Kidney (tissue), 14 donors: ENCODE measurements around the gene VPS16. TPM values are rescaled to one million over a fixed set of nuclear protein-coding genes. Genes with fewer than 3 reads are reported as not detected.

Experiments used
- DNase-seq, 5 donors: peaks; one replicate each; pipeline ENCODE4 v3.0.0-alpha.2; 2013 to 2020
- FAIRE-seq: peaks from 2 replicates; lab custom pipeline; 2012; peaks lifted over from hg19 to GRCh38; lab: Jason Lieb, UNC
- H3K27ac ChIP-seq, 2 donors: one replicate each; pipeline ENCODE4 v1.7.0; 2013; ENCODE audit warnings: low read depth in 2 of 2, low read length in 2 of 2, inconsistent platforms in 1 of 2
- H3K27me3 ChIP-seq: one replicate; pipeline ENCODE4 v1.7.1; 2013; ENCODE audit warnings: low read length, inconsistent platforms; ENCODE audit not compliant: control insufficient read depth, insufficient read depth
- H3K36me3 ChIP-seq, 3 donors: one replicate each; pipeline versions ENCODE4 v1.7.0 to v1.7.1; 2013; ENCODE audit warnings: low read length in 3 of 3, control low read depth in 1 of 3, inconsistent platforms in 1 of 3; ENCODE audit not compliant: insufficient read depth in 3 of 3, control insufficient read depth in 2 of 3
- H3K4me1 ChIP-seq, 3 donors: one replicate each; pipeline versions ENCODE4 v1.7.0 to v1.7.1; 2013; ENCODE audit warnings: low read length in 3 of 3, inconsistent platforms in 1 of 3, low read depth in 1 of 3; ENCODE audit not compliant: control insufficient read depth in 2 of 3, insufficient read depth in 2 of 3
- H3K4me3 ChIP-seq, 3 donors: one replicate each; pipeline versions ENCODE4 v1.7.0 to v1.8.1; 2013; ENCODE audit warnings: low read length in 3 of 3, control low read depth in 1 of 3, inconsistent platforms in 1 of 3
- H3K9ac ChIP-seq, 3 donors: one replicate each; pipeline versions ENCODE4 v1.7.0 to v1.7.1; 2013; ENCODE audit warnings: low read length in 3 of 3, control low read depth in 1 of 3, inconsistent platforms in 1 of 3
- H3K9me3 ChIP-seq, 3 donors: one replicate each; pipeline versions ENCODE4 v1.7.0 to v1.7.1; 2013; ENCODE audit warnings: low read length in 3 of 3, control low read depth in 1 of 3, inconsistent platforms in 1 of 3; ENCODE audit not compliant: control insufficient read depth in 2 of 3, insufficient read depth in 1 of 3
- intact Hi-C: fragments of 100-400 bp; cut with DNase I; formaldehyde crosslinking; loops from one replicate; pipeline ENCODE4 v1.11.1; 2022
- polyA plus RNA-seq: library from polyadenylated mRNA; stranded (reverse); fragments of 350-450 nt; fragmentation: Illumina TruSeq; extraction: RNeasy Lipid Tissue Mini Kit (QIAGEN cat#74804); gene quantifications from one replicate; pipeline ENCODE4 v1.2.3, GENCODE V29; 2014; ENCODE audit warnings: low read depth, low replicate concordance; ENCODE audit not compliant: insufficient read depth
- total RNA-seq: library from RNA; stranded (reverse); fragmentation: NEBNext Ultra II Directional; extraction: Animal tissue kit (Norgen Biotek cat#: 25700); gene quantifications from one replicate; pipeline ENCODE4 v1.2.1, GENCODE V29; 2021
- TF ChIP-seq, protein P1 (sequence below): IDR thresholded peaks from 3 replicates; pipeline ENCODE4 v1.5.1; 2012; ENCODE audit warnings: mild to moderate bottlenecking, moderate library complexity, borderline replicate concordance; ENCODE audit not compliant: insufficient read depth; ENCODE audit errors: extremely low read depth
- donor health status: control.
- donor health status: control.
- donor health status: control.
- donor health status: control.
- donor health status: control.
- donor health status: DM: yes; HTN: yes; CAD: no.
- donor health status: Normal renal cell carcinoma (clear cell type).

VPS16 gene
- total and polyA plus RNA-seq, 2 donors from 2014 or later = 38.6 to 38.8 TPM

- no peaks in the 10 kb centered on the region for H3K4me1 ChIP-seq
- no peaks in the 10 kb centered on the region for H3K36me3 ChIP-seq
- TF ChIP-seq, protein P1, sequence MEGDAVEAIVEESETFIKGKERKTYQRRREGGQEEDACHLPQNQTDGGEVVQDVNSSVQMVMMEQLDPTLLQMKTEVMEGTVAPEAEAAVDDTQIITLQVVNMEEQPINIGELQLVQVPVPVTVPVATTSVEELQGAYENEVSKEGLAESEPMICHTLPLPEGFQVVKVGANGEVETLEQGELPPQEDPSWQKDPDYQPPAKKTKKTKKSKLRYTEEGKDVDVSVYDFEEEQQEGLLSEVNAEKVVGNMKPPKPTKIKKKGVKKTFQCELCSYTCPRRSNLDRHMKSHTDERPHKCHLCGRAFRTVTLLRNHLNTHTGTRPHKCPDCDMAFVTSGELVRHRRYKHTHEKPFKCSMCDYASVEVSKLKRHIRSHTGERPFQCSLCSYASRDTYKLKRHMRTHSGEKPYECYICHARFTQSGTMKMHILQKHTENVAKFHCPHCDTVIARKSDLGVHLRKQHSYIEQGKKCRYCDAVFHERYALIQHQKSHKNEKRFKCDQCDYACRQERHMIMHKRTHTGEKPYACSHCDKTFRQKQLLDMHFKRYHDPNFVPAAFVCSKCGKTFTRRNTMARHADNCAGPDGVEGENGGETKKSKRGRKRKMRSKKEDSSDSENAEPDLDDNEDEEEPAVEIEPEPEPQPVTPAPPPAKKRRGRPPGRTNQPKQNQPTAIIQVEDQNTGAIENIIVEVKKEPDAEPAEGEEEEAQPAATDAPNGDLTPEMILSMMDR = no peak
- DNase-seq = no peak
- H3K27me3 ChIP-seq = no peaks in the 10 kb centered on the region
- H3K27ac ChIP-seq = no peak overlapping the region
- no peak overlapping the region for H3K9ac ChIP-seq
- no peak for FAIRE-seq
- intact Hi-C loops = no loop called here
- H3K9me3 ChIP-seq = no peaks in the 10 kb centered on the region
- H3K4me3 ChIP-seq = no peak overlapping the region
These were observed 70.7 kb downstream of the VPS16 start for GRCh38 chr20:2911200-2911599.

DNA sequence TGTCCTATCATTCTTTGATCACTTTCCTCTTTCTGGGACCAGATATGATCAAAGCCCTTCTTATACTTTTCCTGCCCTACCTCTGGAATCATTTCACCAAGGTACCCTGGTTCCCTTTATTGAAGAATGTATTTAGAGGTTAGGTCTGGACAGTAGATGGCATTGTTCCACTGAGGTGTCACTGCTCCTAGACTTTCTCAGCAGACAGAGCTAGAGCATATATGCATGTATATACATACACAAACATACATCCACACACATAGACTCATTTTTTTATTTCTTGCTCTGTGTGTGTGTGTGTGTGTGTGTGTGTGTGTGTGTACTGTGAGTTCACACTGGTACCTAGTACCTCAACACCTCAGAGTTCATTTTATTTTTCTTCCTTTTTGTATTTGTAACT, 73.6 kb downstream of the VPS16 start:
- DNase-seq (peak in 2 of 5 donors; percentile 22 to 47), FAIRE-seq (no peak)
- intact Hi-C loops = no loop called here
- no peak overlapping the region for H3K27ac ChIP-seq
- no peak overlapping the region for H3K9ac ChIP-seq
- TF ChIP-seq, protein P1 = no peak
- H3K4me3 ChIP-seq = no peak overlapping the region
- H3K4me1 ChIP-seq = peaks cover 0 to 5% (median 4%) of the 10 kb centered on the region in 3 donors
- H3K36me3 ChIP-seq = no peaks in the 10 kb centered on the region
- no peaks in the 10 kb centered on the region for H3K9me3 ChIP-seq
- H3K27me3 ChIP-seq = no peaks in the 10 kb centered on the region

Other genes with a start within 250 kb of the VPS16 start
- gene NOP56, start 188.1 kb upstream of the VPS16 start, total RNA-seq = 110 TPM
- gene NOP56, start 188.1 kb upstream of the VPS16 start, polyA plus RNA-seq = 68.8 TPM
- 77.3 TPM for gene IDH3B, start 176.5 kb upstream of the VPS16 start, total RNA-seq
- gene IDH3B, start 176.5 kb upstream of the VPS16 start, polyA plus RNA-seq = 134 TPM
- gene EBF4, start 148.0 kb upstream of the VPS16 start, total RNA-seq = 10.2 TPM
- gene EBF4, start 148.0 kb upstream of the VPS16 start, polyA plus RNA-seq = 8.8 TPM
- gene CPXM1, start 40.1 kb upstream of the VPS16 start, total RNA-seq = 5.2 TPM
- 7.1 TPM for gene CPXM1, start 40.1 kb upstream of the VPS16 start, polyA plus RNA-seq
- not detected for gene C20orf141, start 25.8 kb upstream of the VPS16 start, total RNA-seq
- not detected for gene C20orf141, start 25.8 kb upstream of the VPS16 start, polyA plus RNA-seq
- gene TMEM239, start 24.4 kb upstream of the VPS16 start, total RNA-seq = not detected
- not detected for gene TMEM239, start 24.4 kb upstream of the VPS16 start, polyA plus RNA-seq
- 47.7 TPM for gene PCED1A, start 90 bp upstream of the VPS16 start, total RNA-seq
- 43.6 TPM for gene PCED1A, start 90 bp upstream of the VPS16 start, polyA plus RNA-seq
- gene PTPRA, start 32.7 kb downstream of the VPS16 start, total RNA-seq = 70.3 TPM
- gene PTPRA, start 32.7 kb downstream of the VPS16 start, polyA plus RNA-seq = 33.1 TPM
- gene GNRH2, start 202.9 kb downstream of the VPS16 start, total RNA-seq = not detected
- not detected for gene GNRH2, start 202.9 kb downstream of the VPS16 start, polyA plus RNA-seq
- gene MRPS26, start 205.3 kb downstream of the VPS16 start, total RNA-seq = 39.8 TPM
- gene MRPS26, start 205.3 kb downstream of the VPS16 start, polyA plus RNA-seq = 109 TPM
- not detected for gene OXT, start 230.9 kb downstream of the VPS16 start, total RNA-seq
- 10.8 TPM for gene OXT, start 230.9 kb downstream of the VPS16 start, polyA plus RNA-seq
- not detected for gene AVP, start 244.0 kb downstream of the VPS16 start, total RNA-seq
- 2.1 TPM for gene AVP, start 244.0 kb downstream of the VPS16 start, polyA plus RNA-seq